ENCODE data around the gene QPCTL. TPM values are rescaled to one million over a fixed set of nuclear protein-coding genes. Genes with fewer than 3 reads are reported as not detected.
"Not testable (repeated sequence)": the region's sequence is repeated elsewhere in the genome, so short reads cannot be mapped to it uniquely, and the experiment has no call there.

The QPCTL gene
- total RNA-seq, 4 donors from 2014 or later = 5.4 to 16.3 (median 12.5) TPM

DNA sequence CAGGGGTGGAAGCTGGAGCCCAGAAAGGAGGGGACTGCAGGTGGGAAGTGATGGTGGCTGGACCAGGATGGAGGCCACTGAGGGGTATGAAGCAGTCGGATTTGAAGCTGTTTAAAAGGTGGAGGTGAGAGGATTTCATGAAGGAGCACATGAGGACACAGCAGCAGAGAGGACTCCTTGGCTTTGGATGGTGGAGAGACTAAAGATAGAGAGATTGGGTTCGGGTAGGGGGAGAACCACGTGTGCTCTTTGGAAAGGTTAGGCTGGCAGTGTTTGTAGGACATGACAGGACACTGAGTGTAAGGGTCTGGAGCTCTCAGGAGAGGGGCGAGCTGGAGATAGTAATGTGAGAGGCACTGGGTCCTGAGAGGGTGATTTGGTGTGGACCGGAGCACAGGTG is 9.6 kb upstream of the QPCTL start:
- peaks cover 10 to 24% of the 10 kb centered on the region in 2 donors for H3K36me3 ChIP-seq
- no peak for TF ChIP-seq CTCF (IDR thresholded peaks at IDR 0.05)
- TF ChIP-seq POLR2A (IDR thresholded peaks at IDR 0.05) = no peak
- no peaks in the 10 kb centered on the region for H3K27me3 ChIP-seq
- H3K9me3 ChIP-seq = no peaks in the 10 kb centered on the region
- whole genome bisulfite sequencing, 2 donors = 74 to 77% methylated on average over 5 of the region's 5 CpGs
- no peak overlapping the region for H3K4me3 ChIP-seq (replicated peaks in 1 of 3)
- peaks cover 0 to 11% of the 10 kb centered on the region in 2 donors for H3K4me1 ChIP-seq
- intact Hi-C loops (cut with DNase I) = loop anchor here (10.0 kb wide), 1 partner anchor 158 kb away; no protein-coding TSS in a partner anchor
- DNase-seq = no peak
- H3K27ac ChIP-seq = no peak overlapping the region

- H3K9me3 ChIP-seq; H3K4me1 ChIP-seq; DNase-seq; H3K27ac ChIP-seq; H3K4me3 ChIP-seq (replicated peaks in 1 of 3); H3K27me3 ChIP-seq: not testable (repeated sequence)
- intact Hi-C loops (cut with DNase I) = loop anchor here (10.0 kb wide), 1 partner anchor 160 kb away; no protein-coding TSS in a partner anchor
- 88 to 96% methylated on average over 11 of the region's 11 CpGs for WGBS, 2 donors
- peaks cover 16 to 27% of the 10 kb centered on the region in 2 donors for H3K36me3 ChIP-seq
Measured at GRCh38 chr19:45685045-45685444, 7.4 kb upstream of the QPCTL start.

- TF ChIP-seq POLR2A (IDR thresholded peaks at IDR 0.05) (no peak), CTCF (IDR thresholded peaks at IDR 0.05) (no peak)
- Histone ChIP-seq H3K27ac (no peak overlapping the region), H3K4me3 (replicated peaks in 1 of 3) (no peak overlapping the region), H3K27me3 (no peaks in the 10 kb centered on the region), H3K4me1 (peaks cover 6 to 7% of the 10 kb centered on the region in 2 donors), H3K36me3 (peaks cover 16 to 27% of the 10 kb centered on the region in 2 donors), H3K9me3 (no peaks in the 10 kb centered on the region)
- DNase-seq = no peak
- 91 to 100% methylated on average over 4 to 9 of the region's 9 CpGs for WGBS, 2 donors
- intact Hi-C loops (cut with DNase I) = loop anchor here (10.0 kb wide), 1 partner anchor 163 kb away; no protein-coding TSS in a partner anchor
Measured at GRCh38 chr19:45687599-45687998, 4.9 kb upstream of the QPCTL start.

- peaks cover 16 to 17% of the 10 kb centered on the region in 2 donors for H3K36me3 ChIP-seq
- peaks cover 6 to 11% of the 10 kb centered on the region in 2 donors for H3K4me1 ChIP-seq
- no peaks in the 10 kb centered on the region for H3K9me3 ChIP-seq
- intact Hi-C loops (cut with DNase I) = no loop called here
- no peaks in the 10 kb centered on the region for H3K27me3 ChIP-seq
- peak within 1 kb of the TSS; percentile 77 to 87 (median 83) for H3K27ac ChIP-seq
- peak in 1 of 6 experiments; percentile 13 for TF ChIP-seq CTCF (IDR thresholded peaks at IDR 0.05)
- TF ChIP-seq POLR2A (IDR thresholded peaks at IDR 0.05) = peak; percentile 49 to 91
- DNase-seq = peak; percentile 91 to 94
- WGBS, 2 donors = 0 to 1% methylated on average over 36 of the region's 36 CpGs
- H3K4me3 ChIP-seq (replicated peaks in 1 of 3) = peak within 1 kb of the TSS; percentile 73 to 80 (median 76)
Measured at GRCh38 chr19:45691516-45692186, 815 bp upstream of the QPCTL start, which contains the start of gene SNRPD2. Gene SNRPD2 (minus strand): TSS chr19:45691953. CDS start chr19:45691888, 65 bp downstream.

DNA sequence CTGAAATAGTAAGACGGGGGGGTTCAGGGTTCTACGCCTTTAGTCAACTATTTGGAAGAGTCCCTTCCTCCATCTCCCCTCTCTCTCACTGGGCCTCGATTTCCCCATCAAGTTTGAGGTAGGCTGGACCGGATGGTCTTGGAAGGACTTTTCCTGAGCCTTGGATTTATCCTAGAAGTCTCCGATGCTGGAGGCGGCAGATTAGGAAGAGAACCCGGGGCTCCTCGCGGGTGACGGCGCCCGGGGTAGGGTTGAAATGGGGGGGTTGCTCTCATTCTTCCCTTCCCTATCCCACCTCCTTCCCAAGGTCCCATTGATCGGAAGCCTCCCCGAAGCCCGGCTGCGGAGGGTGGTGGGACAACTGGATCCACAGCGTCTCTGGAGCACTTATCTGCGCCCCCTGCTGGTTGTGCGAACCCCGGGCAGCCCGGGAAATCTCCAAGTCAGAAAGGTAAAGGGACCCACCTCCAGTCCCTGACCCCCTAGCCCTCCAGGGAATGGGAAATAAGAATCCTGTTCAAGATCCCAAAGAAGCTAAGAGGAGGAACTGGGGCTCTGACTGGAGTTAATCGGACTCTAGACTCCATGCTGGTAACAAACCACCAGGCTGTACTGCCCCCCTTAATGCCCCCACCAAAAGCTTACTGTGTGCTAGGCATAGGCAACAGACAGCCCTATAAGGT is 781 bp downstream of the QPCTL start:
- Histone ChIP-seq H3K36me3 (peaks cover 3% of the 10 kb centered on the region in 2 donors), H3K4me1 (peaks cover 6 to 11% of the 10 kb centered on the region in 2 donors), H3K27ac (peak overlapping the region; percentile 23 to 87 (median 83)), H3K4me3 (replicated peaks in 1 of 3) (peak overlapping the region; percentile 43 to 76 (median 73)), H3K27me3 (no peaks in the 10 kb centered on the region), H3K9me3 (no peaks in the 10 kb centered on the region)
- peak; percentile 79 to 83 for DNase-seq
- TF ChIP-seq CTCF (IDR thresholded peaks at IDR 0.05) (peak; percentile 59 to 91 (median 70)), POLR2A (IDR thresholded peaks at IDR 0.05) (no peak)
- 2% methylated on average over 20 to 22 of the region's 22 CpGs for WGBS, 2 donors
- intact Hi-C loops (cut with DNase I) = no loop called here

Measured in thyroid gland (tissue), 4 donors.